ENCODE data around the gene SLC7A10. TPM values are rescaled to one million over a fixed set of nuclear protein-coding genes. Genes with fewer than 3 reads are reported as not detected.
A peak's percentile ranks its signal among the peaks of the same experiment; 100 is the strongest.

The SLC7A10 gene
- not detected in 2 replicates for total RNA-seq (2014; rRNA removed; shearing (Covaris generic); ENCODE audit: low replicate concordance)

GRCh38 chr19:33225458-33225926, at the start of gene SLC7A10:
Gene SLC7A10 (minus strand): TSS chr19:33225850. CDS start chr19:33225703, 147 bp downstream.
- Histone ChIP-seq H3K36me3 (no peaks in the 10 kb centered on the region), H3K9me3 (peaks cover 21% of the 10 kb centered on the region), H3K27me3 (peaks cover 16% of the 10 kb centered on the region; the same call in 1 of the 2 replicates), H3K4me3 (no peak within 1 kb of the TSS)
- no peak for DNase-seq

GRCh38 chr19:33274663-33275558, 49.3 kb upstream of the SLC7A10 start:
- H3K4me3 ChIP-seq = no peak overlapping the region
- DNase-seq = no peak
- H3K9me3 ChIP-seq = no peaks in the 10 kb centered on the region
- no peaks in the 10 kb centered on the region for H3K27me3 ChIP-seq
- no peaks in the 10 kb centered on the region for H3K36me3 ChIP-seq

- no peaks in the 10 kb centered on the region for H3K36me3 ChIP-seq
- H3K4me3 ChIP-seq = no peak overlapping the region
- no peaks in the 10 kb centered on the region for H3K27me3 ChIP-seq
- H3K9me3 ChIP-seq = no peaks in the 10 kb centered on the region
- DNase-seq = peak; percentile 82
Observed at GRCh38 chr19:33273881-33274662, 48.4 kb upstream of the SLC7A10 start.

- Histone ChIP-seq H3K4me3 (no peak overlapping the region), H3K27me3 (no peaks in the 10 kb centered on the region), H3K9me3 (no peaks in the 10 kb centered on the region), H3K36me3 (no peaks in the 10 kb centered on the region)
- DNase-seq = no peak
Observed at GRCh38 chr19:33273065-33273736, 47.6 kb upstream of the SLC7A10 start.

GRCh38 chr19:33271246-33272021, 45.8 kb upstream of the SLC7A10 start:
- Histone ChIP-seq H3K36me3 (no peaks in the 10 kb centered on the region), H3K4me3 (no peak overlapping the region), H3K9me3 (no peaks in the 10 kb centered on the region), H3K27me3 (no peaks in the 10 kb centered on the region)
- no peak for DNase-seq

GRCh38 chr19:33270769-33271168, 45.1 kb upstream of the SLC7A10 start:
- H3K9me3 ChIP-seq = no peaks in the 10 kb centered on the region

GRCh38 chr19:33269016-33269415, 43.4 kb upstream of the SLC7A10 start:
- Histone ChIP-seq H3K9me3 (no peaks in the 10 kb centered on the region), H3K36me3 (no peaks in the 10 kb centered on the region), H3K4me3 (no peak overlapping the region), H3K27me3 (no peaks in the 10 kb centered on the region)
- no peak for DNase-seq

More at GRCh38 chr19:33270769-33271168, 45.1 kb upstream of the SLC7A10 start:
- no peaks in the 10 kb centered on the region for H3K36me3 ChIP-seq
- no peaks in the 10 kb centered on the region for H3K27me3 ChIP-seq
- no peak for DNase-seq
- H3K4me3 ChIP-seq = no peak overlapping the region

GRCh38 chr19:33268162-33268991, 42.7 kb upstream of the SLC7A10 start:
- Histone ChIP-seq H3K4me3 (no peak overlapping the region), H3K36me3 (no peaks in the 10 kb centered on the region), H3K9me3 (no peaks in the 10 kb centered on the region), H3K27me3 (no peaks in the 10 kb centered on the region)
- DNase-seq = no peak

GRCh38 chr19:33267706-33268105, 42.1 kb upstream of the SLC7A10 start:
- Histone ChIP-seq H3K27me3 (no peaks in the 10 kb centered on the region), H3K4me3 (no peak overlapping the region), H3K36me3 (no peaks in the 10 kb centered on the region), H3K9me3 (no peaks in the 10 kb centered on the region)
- DNase-seq = no peak

GRCh38 chr19:33266974-33267484, 41.4 kb upstream of the SLC7A10 start:
- no peaks in the 10 kb centered on the region for H3K36me3 ChIP-seq
- no peak for DNase-seq
- no peaks in the 10 kb centered on the region for H3K9me3 ChIP-seq
- H3K4me3 ChIP-seq = no peak overlapping the region
- no peaks in the 10 kb centered on the region for H3K27me3 ChIP-seq

GRCh38 chr19:33264881-33265445, 39.3 kb upstream of the SLC7A10 start:
- no peak for DNase-seq
- Histone ChIP-seq H3K9me3 (no peaks in the 10 kb centered on the region), H3K4me3 (no peak overlapping the region), H3K27me3 (no peaks in the 10 kb centered on the region), H3K36me3 (no peaks in the 10 kb centered on the region)

GRCh38 chr19:33263325-33264023, 37.8 kb upstream of the SLC7A10 start:
- Histone ChIP-seq H3K4me3 (no peak overlapping the region), H3K27me3 (no peaks in the 10 kb centered on the region), H3K36me3 (no peaks in the 10 kb centered on the region), H3K9me3 (no peaks in the 10 kb centered on the region)
- no peak for DNase-seq

GRCh38 chr19:33261511-33262189, 36.0 kb upstream of the SLC7A10 start:
- Histone ChIP-seq H3K4me3 (no peak overlapping the region), H3K9me3 (no peaks in the 10 kb centered on the region), H3K36me3 (no peaks in the 10 kb centered on the region), H3K27me3 (no peaks in the 10 kb centered on the region)
- DNase-seq = no peak
